Thyroid gland (tissue), 4 donors: ENCODE measurements around the gene MYPN.

Source experiments
- CTCF ChIP-seq, 6 experiments: fragments of 200-600 bp in 3 of 6; fragments of 450-650 bp in 3 of 6; sonication (generic) in 3 of 6; IDR thresholded peaks; one replicate each; pipeline ENCODE4 v1.5.1; 2016 to 2019; ENCODE audit warnings: antibody characterized with exemption in 6 of 6, mild to moderate bottlenecking in 2 of 6, inconsistent platforms in 1 of 6, moderate library complexity in 1 of 6
- POLR2A ChIP-seq, 2 donors: fragments of 450-650 bp; IDR thresholded peaks; one replicate each; pipeline ENCODE4 v1.6.1; 2017; ENCODE audit warnings: antibody characterized with exemption in 2 of 2, mild to moderate bottlenecking in 2 of 2, moderate library complexity in 1 of 2

- TF ChIP-seq CTCF (IDR thresholded peaks at IDR 0.05), result no peak
- TF ChIP-seq POLR2A (IDR thresholded peaks at IDR 0.05), result no peak
Observed at GRCh38 chr10:68211669-68212068, 102.4 kb downstream of the MYPN start.
